Esophagus muscularis mucosa (tissue), 3 donors: Measurements from ENCODE around the gene CEMIP2.

Experiments
- CTCF ChIP-seq, 3 experiments: fragments of 200-600 bp in 2 of 3; fragments of 450-650 bp in 1 of 3; sonication (generic) in 2 of 3; IDR thresholded peaks; one replicate each; pipeline ENCODE4 v1.5.1; 2017 to 2019; ENCODE audit warnings: antibody characterized with exemption in 3 of 3, mild to moderate bottlenecking in 2 of 3, moderate library complexity in 1 of 3
- EP300 ChIP-seq: sonication (generic); formaldehyde crosslinking; IDR thresholded peaks from one replicate; pipeline ENCODE4 v1.6.1; 2017; ENCODE audit warnings: antibody characterized with exemption

DNA sequence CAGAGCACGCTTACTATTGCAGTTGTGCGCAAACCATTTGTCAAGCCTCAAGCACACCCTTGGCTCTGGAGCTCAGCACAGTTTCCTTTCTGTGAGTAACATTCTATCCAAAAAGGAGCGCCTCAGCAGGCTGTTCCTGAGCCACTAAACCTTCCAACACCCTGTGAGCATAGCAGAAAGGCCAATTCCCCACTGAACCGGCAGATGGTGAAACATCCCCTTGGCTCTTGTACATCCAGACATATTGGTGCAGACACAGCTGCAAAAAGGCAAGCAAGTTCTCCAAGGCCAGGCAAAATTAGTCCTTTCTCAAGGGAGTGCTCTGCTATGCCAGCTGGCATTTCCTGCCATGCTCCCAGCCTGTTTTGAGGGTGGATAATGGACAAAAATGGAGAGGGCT lies 44.1 kb upstream of the CEMIP2 start:
- TF ChIP-seq CTCF (IDR thresholded peaks at IDR 0.05) = peak in 1 of 3 experiments; percentile 5
- no peak for TF ChIP-seq EP300
